ENCODE measurements around the gene ARHGAP31.

Gene ARHGAP31

DNA sequence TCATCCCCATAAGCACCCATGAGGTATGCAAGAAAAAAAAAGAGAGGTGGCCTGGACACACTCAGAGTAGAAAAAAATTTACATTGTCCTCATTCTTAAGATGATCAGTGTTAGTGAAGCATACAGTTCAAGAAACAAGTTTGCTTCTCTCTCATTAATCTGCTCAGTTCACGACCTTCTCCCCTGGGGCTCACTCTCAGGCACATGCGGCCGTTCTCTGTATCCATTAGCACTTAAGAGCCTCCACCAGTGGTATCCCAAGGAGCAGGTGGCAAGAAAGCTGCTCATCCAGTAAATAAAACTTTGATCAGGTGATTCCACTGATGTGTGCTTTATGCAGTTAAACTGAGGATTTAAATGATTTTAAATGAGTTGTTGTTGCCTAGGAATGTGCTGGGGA is 57.4 kb downstream of the ARHGAP31 start:
- TF ChIP-seq FOXP2 (optimal IDR thresholded peaks at IDR 0.05; ENCODE audit: borderline replicate concordance, extremely low read depth, extremely low read length, insufficient read depth) (no peak), TAF1 (IDR thresholded peaks at IDR 0.05; ENCODE audit: borderline replicate concordance, insufficient read depth, low read length) (no peak), REST (IDR thresholded peaks at IDR 0.05; ENCODE audit: insufficient read depth in 1 of 2, low read depth in 2 of 2, low read length in 2 of 2) (no peak), SIN3A (IDR thresholded peaks at IDR 0.05; ENCODE audit: borderline replicate concordance, insufficient read depth, low read length) (no peak)

DNA sequence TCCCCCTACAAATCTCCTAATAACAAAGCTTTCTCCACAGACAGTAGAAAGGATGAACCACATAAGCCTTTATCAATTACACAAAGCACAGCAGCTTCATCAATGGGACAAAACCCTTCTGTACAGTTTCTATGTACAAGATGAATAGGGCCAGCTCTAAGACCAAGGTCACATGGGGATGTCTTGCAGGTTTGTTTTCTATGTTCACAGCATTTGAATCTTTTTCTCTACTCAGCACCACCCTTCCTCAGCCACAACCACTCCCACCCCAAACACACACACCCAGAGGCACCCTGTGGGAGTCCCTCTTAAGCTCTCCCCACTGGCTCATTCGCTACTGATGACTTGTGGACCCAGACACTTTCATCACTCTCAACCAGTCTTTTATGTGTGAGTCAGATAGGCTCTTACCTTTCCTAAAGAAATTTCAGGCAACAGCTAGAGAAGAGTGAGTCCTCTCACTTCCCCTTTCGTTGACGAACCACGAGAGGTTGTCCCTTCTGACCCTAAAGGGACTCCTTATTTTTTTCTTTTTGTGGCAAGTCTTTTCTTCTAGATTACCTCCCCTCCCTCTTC is 57.9 kb downstream of the ARHGAP31 start:
- TF ChIP-seq SIN3A (IDR thresholded peaks at IDR 0.05; ENCODE audit: borderline replicate concordance, insufficient read depth, low read length) (no peak), REST (IDR thresholded peaks at IDR 0.05; ENCODE audit: insufficient read depth in 1 of 2, low read depth in 2 of 2, low read length in 2 of 2) (no peak), FOXP2 (optimal IDR thresholded peaks at IDR 0.05; ENCODE audit: borderline replicate concordance, extremely low read depth, extremely low read length, insufficient read depth) (no peak), TAF1 (IDR thresholded peaks at IDR 0.05; ENCODE audit: borderline replicate concordance, insufficient read depth, low read length) (no peak), POLR2AphosphoS5 (IDR thresholded peaks at IDR 0.05; ENCODE audit: low read depth, low read length) (no peak)

DNA sequence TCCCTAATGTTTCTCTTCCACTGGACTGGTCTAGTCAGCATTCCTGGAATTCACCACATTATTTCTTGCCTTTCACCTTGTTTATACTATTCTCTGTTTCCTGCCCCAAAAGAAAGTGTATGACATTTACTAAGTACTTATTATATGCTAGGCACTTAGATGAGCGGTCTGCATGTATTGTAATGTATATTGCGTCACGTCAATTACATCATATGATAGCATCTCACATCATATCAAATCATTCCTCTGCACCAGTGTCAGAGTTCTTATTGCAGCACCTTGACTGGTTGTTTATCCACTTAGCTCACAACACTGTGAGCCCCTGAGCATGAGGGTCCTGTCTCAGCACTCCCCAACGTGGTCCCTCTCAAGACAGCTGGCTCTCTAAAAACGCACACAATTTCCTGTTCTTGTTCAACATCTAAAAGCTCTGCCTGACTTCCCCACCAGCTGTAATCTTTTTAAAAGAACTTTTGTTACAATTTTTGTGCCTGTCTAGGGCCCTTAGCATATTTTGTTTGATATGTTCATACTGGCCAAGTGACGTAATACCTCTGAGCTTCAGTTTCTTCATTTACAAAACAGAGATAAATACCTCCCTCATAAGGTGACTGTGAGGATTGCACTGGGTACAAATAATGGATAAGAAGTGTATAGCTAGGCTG is 58.8 kb downstream of the ARHGAP31 start:
- TF ChIP-seq REST (IDR thresholded peaks at IDR 0.05; ENCODE audit: insufficient read depth in 1 of 2, low read depth in 2 of 2, low read length in 2 of 2) (no peak), SIN3A (IDR thresholded peaks at IDR 0.05; ENCODE audit: borderline replicate concordance, insufficient read depth, low read length) (no peak), POLR2AphosphoS5 (IDR thresholded peaks at IDR 0.05; ENCODE audit: low read depth, low read length) (no peak), TAF1 (IDR thresholded peaks at IDR 0.05; ENCODE audit: borderline replicate concordance, insufficient read depth, low read length) (no peak), FOXP2 (optimal IDR thresholded peaks at IDR 0.05; ENCODE audit: borderline replicate concordance, extremely low read depth, extremely low read length, insufficient read depth) (no peak)

DNA sequence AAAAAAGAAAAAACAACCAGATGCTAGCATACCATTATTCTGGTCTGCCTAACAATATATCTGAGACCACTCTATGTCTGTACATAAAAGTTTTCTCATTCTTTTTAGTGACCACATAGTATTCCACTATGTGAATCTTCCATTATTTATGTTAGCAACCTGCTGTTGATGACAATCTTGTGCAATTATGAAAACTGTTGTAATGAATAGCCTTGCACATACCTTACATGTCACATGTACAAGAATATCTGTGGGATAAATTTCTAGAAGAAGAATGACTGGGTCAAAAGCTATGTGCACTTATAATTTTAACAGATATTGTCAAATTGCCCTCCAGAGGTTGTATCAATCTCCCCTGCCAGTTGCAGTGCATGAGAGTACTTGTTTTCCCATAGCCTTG is 62.5 kb downstream of the ARHGAP31 start:
- TF ChIP-seq TAF1 (IDR thresholded peaks at IDR 0.05; ENCODE audit: borderline replicate concordance, insufficient read depth, low read length) = no peak

DNA sequence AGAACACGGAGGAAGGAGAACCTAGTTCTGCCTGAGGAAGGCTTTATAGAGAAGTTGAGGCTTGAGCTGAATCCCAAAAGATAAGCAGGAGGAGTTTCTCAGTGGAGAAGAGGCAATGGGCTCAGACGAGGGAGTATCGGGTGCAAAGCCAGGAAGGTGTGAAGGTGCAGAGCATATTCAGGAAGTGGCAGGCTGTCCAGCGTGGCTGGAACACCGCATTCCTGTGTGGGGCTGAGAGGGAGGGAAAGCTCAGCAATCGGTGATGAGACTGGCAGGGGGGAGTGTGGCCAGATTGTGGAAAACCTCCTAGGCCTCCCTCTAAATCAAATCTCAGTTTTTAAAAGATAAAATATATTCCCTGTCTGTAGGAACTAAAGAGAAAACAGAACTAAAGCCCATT is 63.0 kb downstream of the ARHGAP31 start:
- TF ChIP-seq POLR2AphosphoS5 (IDR thresholded peaks at IDR 0.05; ENCODE audit: low read depth, low read length) = no peak
- TF ChIP-seq FOXP2 (optimal IDR thresholded peaks at IDR 0.05; ENCODE audit: borderline replicate concordance, extremely low read depth, extremely low read length, insufficient read depth) = no peak
- no peak for TF ChIP-seq SIN3A (IDR thresholded peaks at IDR 0.05; ENCODE audit: borderline replicate concordance, insufficient read depth, low read length)
- TF ChIP-seq REST (IDR thresholded peaks at IDR 0.05; ENCODE audit: insufficient read depth in 1 of 2, low read depth in 2 of 2, low read length in 2 of 2) = no peak
- no peak for TF ChIP-seq TAF1 (IDR thresholded peaks at IDR 0.05; ENCODE audit: borderline replicate concordance, insufficient read depth, low read length)

All from PFSK-1 (cell line).